ENCODE data around the gene TREML2.

Gene TREML2

DNA sequence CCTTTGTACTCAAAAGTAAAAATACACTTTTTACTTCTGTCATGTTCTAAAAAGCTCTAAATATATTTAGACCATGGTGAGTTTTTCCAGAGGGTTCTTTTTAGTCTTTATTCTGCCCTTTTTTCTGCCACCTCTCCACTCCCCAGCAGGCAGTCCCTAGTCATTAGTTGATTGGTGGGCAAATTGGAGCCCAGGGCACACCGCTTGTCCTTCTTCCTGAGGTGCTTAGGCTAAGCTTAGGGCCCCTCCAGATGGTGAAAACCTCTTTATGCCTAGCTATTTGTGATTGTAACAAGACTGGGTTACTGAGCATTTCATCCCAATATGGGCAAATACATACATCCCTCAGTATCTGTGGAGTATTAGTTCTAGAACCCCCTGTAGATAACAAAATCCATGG is 53.0 kb downstream of the TREML2 start:
- DNase-seq (ENCODE audit: low spot score) = no peak
